Mucosa of descending colon (tissue), 3 donors: Measurements from ENCODE around the gene SLC25A17. TPM values are rescaled to one million over a fixed set of nuclear protein-coding genes. Genes with fewer than 3 reads are reported as not detected.

Experiments used
- ATAC-seq: fragments of 200-7000 bp; cut with Tn5 transposase; one replicate; pipeline ENCODE4 v1.9.1; 2020; ENCODE audit warnings: mild to moderate bottlenecking, moderate library complexity
- DNase-seq, 3 donors: peaks; one replicate each; pipeline ENCODE4 v3.0.0-alpha.2; 2020
- H3K36me3 ChIP-seq: fragments of 200-600 bp; one replicate; pipeline ENCODE4 v1.8.0; 2021; ENCODE audit warnings: low read depth, mild to moderate bottlenecking
- H3K4me1 ChIP-seq: fragments of 200-600 bp; one replicate; pipeline ENCODE4 v1.8.0; 2021; ENCODE audit warnings: low read depth, mild to moderate bottlenecking
- H3K4me3 ChIP-seq: fragments of 200-600 bp; one replicate; pipeline ENCODE4 v1.8.0; 2021; ENCODE audit warnings: mild to moderate bottlenecking
- H3K9me3 ChIP-seq: fragments of 200-600 bp; one replicate; pipeline ENCODE4 v1.8.0; 2021; ENCODE audit warnings: mild to moderate bottlenecking
- intact Hi-C, 2 donors: fragments of 100-400 bp; cut with DNase I in 1 of 2; cut with micrococcal nuclease in 1 of 2; formaldehyde crosslinking; loops; one replicate each; pipeline versions ENCODE4 v1.11.0 to v1.11.1; 2022; cut with DNase I, micrococcal nuclease
- total RNA-seq, 3 donors: library from RNA; stranded (reverse); fragmentation: NEBNext Ultra II Directional in 2 of 3; extraction: Animal tissue kit (Norgen Biotek cat#: 25700) in 2 of 3; gene quantifications; one replicate each; pipeline versions ENCODE4 v1.2.1 to v1.2.4, GENCODE V29; 2021 to 2023
- TF ChIP-seq, protein P1 (sequence below): fragments of 200-600 bp; IDR thresholded peaks from one replicate; pipeline ENCODE4 v1.8.0; 2022; ENCODE audit warnings: antibody characterized with exemption, mild to moderate bottlenecking
- donor health status: DM: no; HTN: no; CAD: no; lungs with moderate emphysema.
- donor health status: DM: no; HTN: no; CAD: no.
- donor health status: DM: no; HTN: yes; CAD: no.

The SLC25A17 gene
- total RNA-seq, 3 donors from 2014 or later = 8.7 to 12.1 (median 11.9) TPM

DNA sequence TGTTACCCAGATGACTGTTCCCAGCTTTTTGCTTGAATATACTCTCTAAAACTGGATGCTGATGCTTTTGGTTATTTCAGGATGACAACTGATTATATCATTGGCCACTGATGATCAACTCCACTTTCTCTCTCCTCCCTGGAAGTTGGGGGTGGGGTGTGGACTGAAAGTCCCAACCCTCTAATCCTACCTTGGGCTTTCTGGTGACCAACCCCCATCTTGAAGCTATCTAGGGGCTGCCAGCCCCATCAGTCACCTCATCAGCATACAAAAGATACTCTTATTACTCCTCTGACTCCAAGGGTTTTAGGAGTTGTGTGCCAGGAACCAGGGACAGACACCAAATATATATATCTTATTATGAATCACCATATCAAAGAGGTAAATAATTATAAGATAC lies 69.3 kb downstream of the SLC25A17 start:
- DNase-seq (no peak), ATAC-seq (no peak)
- intact Hi-C loops = no loop called here
- TF ChIP-seq, protein P1, sequence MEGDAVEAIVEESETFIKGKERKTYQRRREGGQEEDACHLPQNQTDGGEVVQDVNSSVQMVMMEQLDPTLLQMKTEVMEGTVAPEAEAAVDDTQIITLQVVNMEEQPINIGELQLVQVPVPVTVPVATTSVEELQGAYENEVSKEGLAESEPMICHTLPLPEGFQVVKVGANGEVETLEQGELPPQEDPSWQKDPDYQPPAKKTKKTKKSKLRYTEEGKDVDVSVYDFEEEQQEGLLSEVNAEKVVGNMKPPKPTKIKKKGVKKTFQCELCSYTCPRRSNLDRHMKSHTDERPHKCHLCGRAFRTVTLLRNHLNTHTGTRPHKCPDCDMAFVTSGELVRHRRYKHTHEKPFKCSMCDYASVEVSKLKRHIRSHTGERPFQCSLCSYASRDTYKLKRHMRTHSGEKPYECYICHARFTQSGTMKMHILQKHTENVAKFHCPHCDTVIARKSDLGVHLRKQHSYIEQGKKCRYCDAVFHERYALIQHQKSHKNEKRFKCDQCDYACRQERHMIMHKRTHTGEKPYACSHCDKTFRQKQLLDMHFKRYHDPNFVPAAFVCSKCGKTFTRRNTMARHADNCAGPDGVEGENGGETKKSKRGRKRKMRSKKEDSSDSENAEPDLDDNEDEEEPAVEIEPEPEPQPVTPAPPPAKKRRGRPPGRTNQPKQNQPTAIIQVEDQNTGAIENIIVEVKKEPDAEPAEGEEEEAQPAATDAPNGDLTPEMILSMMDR = no peak
- Histone ChIP-seq H3K4me3 (no peak overlapping the region), H3K36me3 (no peaks in the 10 kb centered on the region), H3K4me1 (no peaks in the 10 kb centered on the region), H3K9me3 (no peaks in the 10 kb centered on the region)

DNA sequence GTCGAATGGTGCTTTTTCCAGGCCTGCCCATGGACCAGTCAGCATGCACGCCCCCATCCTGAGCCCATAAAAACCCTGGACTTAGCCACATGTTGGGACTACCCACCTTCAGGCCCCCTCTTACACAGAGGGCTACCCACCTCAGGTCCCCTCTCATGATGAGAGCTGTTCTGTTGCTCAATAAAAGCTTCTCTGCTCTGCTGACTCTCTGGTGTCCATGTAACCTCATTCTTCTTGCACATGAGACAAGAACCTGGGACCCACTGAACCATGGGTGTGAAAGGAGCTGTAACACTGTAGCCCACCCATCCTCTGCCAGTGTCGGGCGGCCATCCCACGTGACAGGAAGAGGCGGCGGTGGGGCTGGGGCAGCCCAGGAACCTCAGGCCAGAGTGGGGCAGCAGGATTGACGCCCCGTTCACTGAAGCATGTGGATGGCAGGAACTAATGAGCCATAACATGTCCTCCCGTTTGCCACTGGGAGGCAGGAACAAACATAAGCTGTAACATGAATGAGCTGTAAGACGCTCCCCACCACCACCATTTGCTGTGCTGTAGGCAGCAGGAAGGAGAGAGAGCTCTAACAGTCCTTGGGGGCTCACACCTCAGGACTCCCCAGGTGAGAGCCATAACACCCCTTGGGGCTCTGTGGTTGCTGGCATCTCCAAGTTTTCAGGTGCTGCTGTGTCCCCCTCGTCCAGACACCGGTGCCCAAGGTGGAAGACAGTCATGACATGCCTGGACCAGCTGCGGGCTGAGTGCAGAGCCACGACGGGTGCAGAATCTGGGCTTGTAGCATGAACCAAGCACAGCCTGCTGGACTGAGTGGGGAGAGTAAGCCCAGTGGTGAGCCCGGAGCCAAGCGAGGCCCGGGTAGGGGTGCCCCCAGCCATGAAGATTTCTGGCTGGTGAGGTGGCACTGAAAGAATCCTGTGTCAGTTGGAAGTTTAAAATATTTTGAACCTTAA lies 70.5 kb downstream of the SLC25A17 start:
- Histone ChIP-seq H3K4me1 (no peaks in the 10 kb centered on the region), H3K4me3 (no peak overlapping the region), H3K9me3 (no peaks in the 10 kb centered on the region), H3K36me3 (no peaks in the 10 kb centered on the region)
- ATAC-seq (no peak), DNase-seq (no peak)
- intact Hi-C loops = no loop called here
- TF ChIP-seq, protein P1 = no peak

DNA sequence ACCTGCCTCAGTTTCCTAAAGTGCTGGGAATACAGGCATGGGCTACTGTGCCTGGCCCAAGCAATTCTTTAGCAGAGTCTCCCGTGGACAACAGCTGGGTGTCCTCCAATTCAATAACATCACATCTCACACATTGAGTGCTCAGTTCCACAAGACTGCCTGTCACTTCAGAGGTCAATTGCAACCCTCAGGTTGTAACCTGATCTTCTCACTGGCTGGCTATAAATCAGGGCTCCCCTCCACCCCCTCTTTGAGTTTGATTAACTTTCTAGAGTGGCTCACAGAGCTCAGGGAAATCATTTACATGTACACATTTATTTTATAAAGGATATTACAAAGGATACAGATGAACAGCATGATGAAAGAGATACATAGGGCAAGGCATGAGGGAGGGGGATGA lies 71.8 kb downstream of the SLC25A17 start:
- TF ChIP-seq, protein P1 = no peak
- Histone ChIP-seq H3K9me3 (no peaks in the 10 kb centered on the region), H3K4me3 (no peak overlapping the region), H3K36me3 (no peaks in the 10 kb centered on the region), H3K4me1 (no peaks in the 10 kb centered on the region)
- no peak for DNase-seq
- ATAC-seq = no peak
- intact Hi-C loops = no loop called here

DNA sequence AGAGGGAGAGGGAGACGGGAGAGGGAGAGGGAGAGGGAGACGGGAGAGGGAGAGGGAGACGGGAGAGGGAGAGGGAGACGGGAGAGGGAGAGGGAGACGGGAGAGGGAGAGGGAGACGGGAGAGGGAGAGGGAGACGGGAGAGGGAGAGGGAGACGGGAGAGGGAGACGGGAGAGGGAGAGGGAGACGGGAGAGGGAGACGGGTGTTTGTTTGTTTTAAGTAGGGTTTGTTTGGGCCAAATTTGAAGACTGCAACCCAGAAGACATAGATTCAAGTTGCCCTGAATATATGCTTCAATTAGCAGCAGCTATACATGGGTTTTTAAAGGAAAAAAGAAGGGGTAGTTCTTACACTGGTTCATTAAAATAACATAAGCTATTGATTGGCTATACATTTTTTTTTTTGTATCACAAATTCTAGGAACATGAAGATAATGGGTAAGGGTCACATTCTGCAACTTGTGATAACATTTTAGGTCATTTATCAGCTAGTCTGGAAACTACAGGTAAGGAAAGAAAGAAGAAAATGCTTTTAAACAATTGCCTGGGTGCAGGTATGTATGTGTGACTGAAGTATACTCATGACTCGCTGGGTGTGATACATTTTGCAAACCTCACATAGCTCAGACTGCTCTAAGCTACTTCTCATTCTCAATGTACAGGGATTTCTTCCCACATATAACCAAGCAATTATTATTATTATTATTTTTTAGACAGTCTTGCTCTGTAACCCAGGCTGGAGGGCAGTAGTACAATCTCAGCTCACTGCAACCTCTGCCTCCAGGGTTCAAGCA lies 72.5 kb downstream of the SLC25A17 start:
- Histone ChIP-seq H3K4me1 (no peaks in the 10 kb centered on the region), H3K9me3 (no peaks in the 10 kb centered on the region), H3K4me3 (no peak overlapping the region), H3K36me3 (no peaks in the 10 kb centered on the region)
- TF ChIP-seq, protein P1 = no peak
- ATAC-seq (no peak), DNase-seq (no peak)
- intact Hi-C loops = no loop called here

DNA sequence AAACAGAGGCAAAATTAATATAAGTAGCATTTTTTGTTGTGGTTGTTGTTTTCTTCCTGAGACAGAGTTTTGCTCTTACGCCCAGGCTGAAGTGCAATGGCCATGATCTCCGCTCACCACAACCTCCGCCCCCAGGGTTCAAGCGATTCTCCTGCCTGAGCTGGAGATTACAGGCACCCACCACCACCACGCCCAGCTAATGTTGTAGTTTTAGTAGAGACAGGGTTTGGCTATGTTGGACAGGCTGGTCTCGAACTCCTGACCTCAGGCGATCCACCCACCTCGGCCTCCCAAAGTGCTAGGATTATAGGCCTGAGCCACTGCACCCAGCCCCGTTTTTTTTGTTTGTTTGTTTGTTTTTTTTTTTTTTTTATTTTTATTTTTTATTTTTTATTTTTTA lies 75.4 kb downstream of the SLC25A17 start:
- intact Hi-C loops = no loop called here
- H3K9me3 ChIP-seq = no peaks in the 10 kb centered on the region
- TF ChIP-seq, protein P1 = no peak
- H3K4me1 ChIP-seq = no peaks in the 10 kb centered on the region
- no peaks in the 10 kb centered on the region for H3K36me3 ChIP-seq
- DNase-seq (no peak), ATAC-seq (no peak)
- no peak overlapping the region for H3K4me3 ChIP-seq
